MM.1S (cell line): ENCODE results near the gene CDH7.

Source experiments
- EZH2 ChIP-seq: fragments of 300-600 bp; sonication (generic); optimal IDR thresholded peaks from 2 replicates; pipeline ENCODE3; 2017; ENCODE audit warnings: low read depth, mild to moderate bottlenecking, antibody characterized with exemption, low read length, mixed read lengths
- EZH2phosphoT487 ChIP-seq: fragments of 300-600 bp; sonication (generic); IDR thresholded peaks from 2 replicates; pipeline ENCODE4 v1.6.1; 2018; ENCODE audit warnings: antibody characterized with exemption, low read length
- TF ChIP-seq, protein P1 (sequence below): fragments of 300-600 bp; sonication (generic); IDR thresholded peaks from 2 replicates; pipeline ENCODE4 v1.5.1; 2016; ENCODE audit warnings: antibody characterized with exemption, low read length, mixed read lengths

DNA sequence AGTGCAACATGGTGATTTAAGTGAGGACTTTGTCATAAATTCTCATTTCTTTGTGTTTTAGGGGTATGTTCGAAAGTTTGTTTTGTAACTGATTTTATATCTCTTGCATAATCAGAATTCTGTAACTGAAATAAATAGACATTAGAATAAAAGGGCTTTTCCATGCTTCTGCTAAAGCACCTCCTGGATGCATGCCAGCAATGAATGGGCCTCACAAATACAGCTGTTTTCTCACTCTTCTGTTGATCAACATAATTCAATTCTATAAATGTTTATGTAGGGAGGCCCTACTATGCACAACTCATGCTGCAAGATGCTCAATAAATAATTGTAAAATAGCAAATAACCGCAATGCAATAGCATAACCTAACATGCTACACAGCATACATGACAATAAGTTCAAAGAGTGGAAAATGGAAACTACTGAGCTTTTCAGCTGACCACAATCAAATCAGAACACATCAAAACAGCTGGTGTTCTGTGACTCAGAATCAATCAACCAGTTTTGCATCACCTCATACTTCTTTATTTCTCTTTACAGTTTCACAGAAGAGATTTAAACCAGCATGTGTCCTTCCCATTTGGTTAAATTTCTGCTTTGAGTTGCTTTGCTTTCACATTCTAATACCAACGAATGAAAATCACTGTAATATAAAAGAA lies 11.0 kb downstream of the CDH7 start:
- TF ChIP-seq, protein P1, sequence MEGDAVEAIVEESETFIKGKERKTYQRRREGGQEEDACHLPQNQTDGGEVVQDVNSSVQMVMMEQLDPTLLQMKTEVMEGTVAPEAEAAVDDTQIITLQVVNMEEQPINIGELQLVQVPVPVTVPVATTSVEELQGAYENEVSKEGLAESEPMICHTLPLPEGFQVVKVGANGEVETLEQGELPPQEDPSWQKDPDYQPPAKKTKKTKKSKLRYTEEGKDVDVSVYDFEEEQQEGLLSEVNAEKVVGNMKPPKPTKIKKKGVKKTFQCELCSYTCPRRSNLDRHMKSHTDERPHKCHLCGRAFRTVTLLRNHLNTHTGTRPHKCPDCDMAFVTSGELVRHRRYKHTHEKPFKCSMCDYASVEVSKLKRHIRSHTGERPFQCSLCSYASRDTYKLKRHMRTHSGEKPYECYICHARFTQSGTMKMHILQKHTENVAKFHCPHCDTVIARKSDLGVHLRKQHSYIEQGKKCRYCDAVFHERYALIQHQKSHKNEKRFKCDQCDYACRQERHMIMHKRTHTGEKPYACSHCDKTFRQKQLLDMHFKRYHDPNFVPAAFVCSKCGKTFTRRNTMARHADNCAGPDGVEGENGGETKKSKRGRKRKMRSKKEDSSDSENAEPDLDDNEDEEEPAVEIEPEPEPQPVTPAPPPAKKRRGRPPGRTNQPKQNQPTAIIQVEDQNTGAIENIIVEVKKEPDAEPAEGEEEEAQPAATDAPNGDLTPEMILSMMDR = no peak
- TF ChIP-seq EZH2 = no peak
- no peak for TF ChIP-seq EZH2phosphoT487
